ENCODE measurements around the gene RBM18.

Gene RBM18, protein sequence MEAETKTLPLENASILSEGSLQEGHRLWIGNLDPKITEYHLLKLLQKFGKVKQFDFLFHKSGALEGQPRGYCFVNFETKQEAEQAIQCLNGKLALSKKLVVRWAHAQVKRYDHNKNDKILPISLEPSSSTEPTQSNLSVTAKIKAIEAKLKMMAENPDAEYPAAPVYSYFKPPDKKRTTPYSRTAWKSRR

GRCh38 chr9:122264360-122265148 is at the start of gene RBM18, which contains the start of gene MRRF:
TSS of gene RBM18 (minus strand) at chr9:122264840. CDS start at chr9:122261492, 3,348 bp downstream.
TSS of gene MRRF (plus strand) at chr9:122264882. CDS start at chr9:122270892, 6,010 bp downstream.
- peak; percentile 74 for DNase-seq

- peak; percentile 49 for DNase-seq
Measured at GRCh38 chr9:122314165-122314564, 49.5 kb upstream of the RBM18 start.

GRCh38 chr9:122309861-122310260 is 45.2 kb upstream of the RBM18 start:
- DNase-seq: no peak

DNA sequence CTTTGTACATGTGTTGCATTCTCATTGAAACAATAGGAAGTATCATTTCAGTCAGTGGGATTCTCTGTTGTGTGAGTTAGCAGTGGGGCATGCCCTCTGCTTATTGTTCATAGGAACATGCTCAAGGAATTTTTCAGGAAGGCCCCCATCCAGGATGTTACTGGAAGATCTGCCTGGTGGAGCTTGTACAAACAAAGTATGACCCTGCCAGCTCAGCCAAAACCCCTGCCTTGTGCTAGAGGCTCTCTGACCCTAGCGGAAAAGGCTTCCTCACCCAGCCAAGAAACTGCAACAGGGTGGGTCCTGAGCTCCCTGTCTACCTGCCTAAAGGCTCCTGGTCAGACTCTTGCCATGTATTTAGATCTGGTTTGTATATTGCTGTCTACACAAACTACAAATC is 43.3 kb upstream of the RBM18 start:
- no peak for DNase-seq

GRCh38 chr9:122307061-122307460 is 42.4 kb upstream of the RBM18 start:
- DNase-seq: no peak

GRCh38 chr9:122302237-122303093 is 37.8 kb upstream of the RBM18 start:
- no peak for DNase-seq

DNA sequence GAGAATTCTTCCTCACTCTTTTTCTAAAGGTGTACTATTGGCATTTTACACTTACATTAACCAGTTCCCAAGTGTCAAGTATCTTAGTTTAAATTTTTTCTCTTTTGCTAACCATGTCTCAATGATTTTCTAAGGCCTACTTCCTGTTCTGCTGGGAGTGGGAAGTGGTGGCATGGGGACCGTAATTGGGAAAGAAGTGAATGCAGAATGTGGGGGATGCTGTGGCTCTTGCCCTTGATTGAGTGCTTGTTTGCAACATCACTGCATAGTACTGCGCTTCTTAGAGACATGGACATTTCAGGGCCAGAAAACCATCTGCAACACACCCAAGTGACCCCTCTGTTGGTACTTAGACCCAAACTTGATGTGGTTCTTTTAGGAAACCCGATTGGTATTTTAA is 32.9 kb upstream of the RBM18 start:
- DNase-seq: no peak

DNA sequence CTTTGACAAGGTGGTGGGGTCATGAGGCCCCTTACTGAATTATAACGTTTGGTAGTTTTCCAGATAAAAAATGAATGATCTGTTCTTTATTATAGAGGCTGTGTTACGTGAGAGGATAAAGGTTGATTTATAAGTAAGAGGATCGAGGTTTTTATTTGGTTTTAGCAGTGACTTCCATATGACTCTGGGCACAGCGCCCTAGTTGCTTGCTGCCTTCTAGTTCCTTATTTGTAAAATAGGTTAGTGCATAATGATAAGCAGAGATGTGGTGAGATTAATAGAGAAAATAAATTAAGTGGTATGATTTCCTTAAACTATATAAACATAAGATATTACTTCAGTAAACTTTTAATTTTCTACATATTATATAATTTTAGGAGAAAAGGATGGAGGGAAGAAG is 29.9 kb upstream of the RBM18 start:
- DNase-seq: no peak

GRCh38 chr9:122291458-122291857 is 26.8 kb upstream of the RBM18 start:
- no peak for DNase-seq

DNA sequence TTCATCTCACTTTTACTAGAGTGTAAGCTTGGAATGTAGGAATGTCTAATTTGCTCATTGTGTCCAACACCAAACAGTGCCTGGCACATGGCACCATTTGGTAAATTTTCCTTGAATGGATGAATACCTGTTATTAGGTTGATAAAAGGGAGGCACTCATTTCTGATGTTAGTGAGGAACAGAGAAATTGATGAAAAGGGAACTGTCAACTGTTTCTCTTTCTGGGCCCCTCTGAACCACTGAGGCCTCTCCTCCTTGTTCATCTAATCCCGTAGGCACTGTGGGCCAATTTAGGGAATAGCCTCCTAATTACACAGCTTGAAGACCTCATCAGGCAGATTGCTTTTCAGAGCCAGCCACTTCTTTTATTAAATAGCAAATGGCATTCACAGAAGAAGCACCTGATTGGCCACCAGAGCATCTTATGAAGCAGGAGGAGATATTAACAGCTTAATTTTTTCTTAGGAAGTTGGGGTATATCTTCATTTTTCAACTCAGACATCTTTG is 22.6 kb upstream of the RBM18 start:
- no peak for DNase-seq

DNA sequence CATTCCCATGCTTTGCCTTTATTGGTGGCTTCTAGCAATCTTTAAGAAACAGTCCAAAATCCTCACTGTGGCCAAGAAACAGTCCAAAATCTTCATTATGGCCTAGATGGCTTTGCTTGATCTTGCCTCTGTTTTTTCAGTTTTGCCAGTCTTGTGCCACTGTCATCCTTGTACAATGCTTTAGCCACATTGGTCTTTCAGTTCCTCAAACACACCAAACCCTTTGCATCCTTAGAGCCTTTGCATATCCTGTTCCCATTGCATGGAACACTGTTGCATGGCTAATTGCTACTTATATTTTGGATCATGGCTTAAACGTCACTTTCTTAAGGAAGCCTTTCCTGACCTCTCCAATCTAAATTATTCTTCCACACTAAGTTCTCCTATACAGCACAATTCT is 22.1 kb upstream of the RBM18 start:
- DNase-seq: no peak

DNA sequence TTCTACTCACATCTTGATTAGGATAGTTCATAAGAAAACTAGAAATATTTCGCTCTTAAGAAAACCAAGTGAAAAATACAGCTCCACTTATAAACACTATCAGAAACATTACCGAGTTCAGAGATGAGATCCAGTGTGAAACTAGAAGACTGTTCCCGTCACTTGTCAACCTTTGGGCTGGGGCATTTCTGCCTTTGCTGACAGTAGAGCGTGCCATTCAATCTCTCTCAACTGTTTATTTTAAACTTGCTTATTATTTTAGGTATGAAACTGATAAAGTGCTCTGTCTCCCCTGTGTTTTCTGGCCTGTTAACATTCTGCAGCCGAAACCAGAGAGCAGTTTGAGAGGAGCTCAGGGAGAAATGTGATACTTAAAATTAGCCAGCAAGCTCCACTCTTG is 16.7 kb upstream of the RBM18 start:
- no peak for DNase-seq

DNA sequence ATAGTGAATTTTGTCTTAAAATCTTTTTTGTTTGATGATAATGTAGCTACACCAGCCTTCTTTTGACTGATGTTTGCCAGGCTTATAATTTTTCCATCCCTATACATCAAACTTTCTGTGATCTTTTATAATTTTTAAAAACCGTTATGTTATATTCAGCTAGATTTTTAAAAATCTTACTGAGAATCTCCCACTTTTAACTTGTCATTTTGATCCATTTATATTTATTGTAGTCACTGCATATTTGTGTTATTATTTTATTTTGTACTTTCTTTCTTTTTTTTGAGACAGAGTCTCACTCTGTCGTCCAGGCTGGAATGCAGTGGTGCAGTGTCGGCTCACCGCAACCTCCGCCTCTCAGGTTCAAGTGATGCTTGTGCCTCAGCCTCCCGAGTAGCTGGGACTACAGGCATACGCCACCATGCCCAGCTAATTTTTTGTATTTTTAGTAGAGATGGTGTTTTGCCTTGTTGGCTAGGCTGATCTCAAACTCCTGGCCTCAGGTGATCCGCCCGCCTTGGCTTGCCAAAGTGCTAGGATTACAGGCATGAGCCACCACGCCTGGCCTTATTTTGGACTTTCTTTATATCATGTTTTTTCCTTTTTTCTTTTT is 12.8 kb upstream of the RBM18 start:
- DNase-seq: no peak

DNA sequence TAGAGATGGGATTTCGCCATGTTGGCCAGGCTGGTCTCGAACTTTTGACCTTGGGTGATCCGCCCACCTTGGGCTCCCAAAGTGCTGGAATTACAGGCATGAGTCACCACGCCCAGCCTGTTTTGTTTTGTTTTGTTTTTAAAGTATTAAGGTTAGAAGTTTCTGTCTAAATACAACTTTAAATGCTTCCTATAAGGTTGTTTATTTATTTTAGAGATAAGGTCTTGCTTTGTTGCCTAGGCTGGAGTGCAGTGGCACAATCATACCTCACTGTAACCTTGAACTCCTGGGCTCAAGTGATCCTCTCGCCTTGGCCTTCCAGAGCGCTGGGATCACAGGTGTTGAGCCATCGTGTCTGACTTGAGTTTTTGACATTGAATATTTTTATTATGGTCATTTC is 11.5 kb upstream of the RBM18 start:
- DNase-seq: no peak

- no peak for DNase-seq
Measured at GRCh38 chr9:122274055-122274454, 9.4 kb upstream of the RBM18 start.

DNA sequence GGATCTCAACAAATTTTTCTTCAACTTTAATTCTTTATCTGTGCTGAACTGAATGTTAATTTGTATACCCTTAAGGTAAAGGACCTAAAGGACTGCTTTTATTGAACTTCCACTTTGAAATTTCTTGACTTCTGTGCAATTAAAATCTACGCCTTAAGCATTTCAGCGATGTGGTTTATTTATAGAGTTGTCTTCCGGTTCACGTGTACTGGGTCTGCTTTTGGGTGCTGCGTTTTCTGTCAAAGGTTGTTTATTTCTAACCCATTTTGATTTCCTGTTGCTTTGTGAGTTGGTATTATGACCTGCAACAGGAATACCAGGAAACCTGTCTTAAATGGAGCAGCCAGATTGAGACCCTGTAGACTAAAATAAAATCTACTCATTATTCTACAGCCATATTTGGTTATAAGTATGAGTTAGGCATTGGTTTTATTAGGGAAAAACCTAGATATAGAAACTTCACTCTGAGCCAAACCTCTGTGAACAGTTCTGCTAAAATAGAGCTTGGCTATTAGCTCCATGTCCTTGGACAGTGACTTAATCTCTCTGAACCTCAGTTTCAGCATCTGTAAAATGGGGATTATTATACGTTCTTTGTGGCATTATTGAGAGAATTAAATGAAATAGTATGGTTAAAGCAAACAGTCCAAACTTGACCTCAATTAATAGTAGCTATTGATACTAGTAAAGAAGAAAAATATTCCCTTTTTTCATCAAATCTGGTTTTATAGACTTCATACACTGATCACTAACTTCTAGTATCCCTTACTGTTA is 3.6 kb upstream of the RBM18 start:
- no peak for DNase-seq

DNA sequence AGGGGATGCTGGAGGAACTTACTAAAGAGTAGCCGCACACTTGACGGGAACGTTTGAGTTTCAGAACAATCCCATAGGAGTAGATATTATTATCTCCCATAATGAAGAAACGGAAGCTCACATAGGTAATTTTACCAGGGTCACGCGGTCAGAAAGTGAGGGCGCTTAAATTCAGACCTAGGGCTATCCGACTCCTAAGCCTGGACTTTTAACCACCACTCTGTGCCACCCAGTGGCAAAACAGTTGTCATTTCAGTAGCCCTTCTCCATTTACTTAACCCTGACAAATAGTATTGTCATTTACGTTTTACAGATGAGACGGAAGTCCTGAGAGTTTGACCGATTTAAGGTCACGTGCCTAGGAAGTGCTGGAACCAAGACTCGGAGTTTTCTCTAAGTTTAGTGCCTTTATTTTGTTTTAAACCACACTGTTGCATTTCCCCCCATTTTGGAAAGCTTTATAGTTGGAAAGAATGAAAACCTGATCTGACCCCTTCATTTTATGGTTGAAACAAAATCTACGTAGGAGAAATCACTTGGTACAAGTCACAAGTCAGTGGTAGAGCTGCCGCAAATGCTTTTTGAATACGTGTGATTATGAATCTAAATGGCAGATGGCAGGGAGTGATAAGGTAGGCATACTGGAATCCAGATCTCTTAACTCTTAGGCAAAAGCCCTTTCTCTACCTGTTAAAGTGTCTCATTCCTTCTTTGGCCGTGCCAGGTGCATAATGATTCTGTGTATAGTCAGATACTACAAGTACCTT is 692 bp upstream of the RBM18 start:
- peak; percentile 10 for DNase-seq

- no peak for DNase-seq
Measured at GRCh38 chr9:122263699-122264349, 816 bp downstream of the RBM18 start.

DNA sequence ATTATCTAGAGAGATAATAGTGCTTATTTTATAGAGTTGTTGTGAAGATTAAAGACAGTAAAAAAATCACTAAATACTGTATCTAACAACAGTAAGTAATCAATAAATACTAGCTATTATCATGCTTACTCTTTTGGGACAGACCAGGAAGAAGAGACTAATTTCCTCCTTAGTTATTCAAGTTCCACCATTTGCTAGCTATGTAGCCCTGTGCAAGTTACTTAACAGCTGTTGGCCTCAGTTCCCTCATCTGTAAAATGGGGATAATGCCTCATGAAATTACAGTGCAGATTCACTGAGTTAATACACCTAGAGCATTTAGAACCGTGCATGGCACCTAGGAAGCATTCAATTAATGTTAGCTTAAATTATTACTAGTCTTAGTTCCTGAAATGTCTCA is 2.6 kb downstream of the RBM18 start:
- DNase-seq: no peak

GRCh38 chr9:122261469-122261881 is 3.2 kb downstream of the RBM18 start:
- no peak for DNase-seq
